ENCODE results near the gene NINJ1. TPM values are rescaled to one million over a fixed set of nuclear protein-coding genes. Genes with fewer than 3 reads are reported as not detected.

Gene NINJ1
- total and polyA plus RNA-seq, 2 of the 13 experiments (the other 11 are each of a cell fraction or from before 2014, with no cell fraction given): 81.2 to 92.1 TPM

DNA sequence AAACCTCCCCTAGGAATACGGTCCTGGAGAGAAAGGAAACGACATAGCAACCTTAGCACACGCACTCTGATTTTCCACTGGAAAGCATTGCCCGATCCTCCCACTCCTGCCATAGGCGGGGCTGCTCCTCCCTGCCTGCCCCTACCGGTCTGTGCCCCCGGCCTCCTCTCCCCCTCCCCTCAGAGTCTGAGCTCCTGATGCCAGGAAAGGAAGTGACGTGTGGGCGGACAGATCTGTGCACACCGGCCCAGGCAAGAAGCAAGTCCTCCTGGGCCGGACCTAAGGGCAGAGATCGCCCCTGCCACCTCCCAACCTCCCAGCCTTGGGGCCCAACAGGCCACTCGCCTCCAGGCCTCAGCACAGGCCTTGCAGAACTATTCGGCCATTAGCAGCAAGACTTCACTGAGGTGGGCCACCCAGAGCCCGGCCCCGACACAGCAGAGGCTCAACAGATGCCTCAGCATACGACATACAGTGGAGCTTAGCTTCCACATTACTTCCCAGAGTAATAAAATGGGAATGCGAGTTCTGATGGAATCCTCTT, 7.2 kb downstream of the NINJ1 start (continued):
- TF ChIP-seq ZNF160 (CRISPR knock-in tag; IDR thresholded peaks at IDR 0.05) (0 out of 2 replicates have a peak, but pooled peaks have one; percentile 29), FOXA3 (CRISPR knock-in tag; IDR thresholded peaks at IDR 0.05) (no peak), ZNF772 (CRISPR knock-in tag; IDR thresholded peaks at IDR 0.05) (peak; percentile 64; the same call in 1 of the 2 replicates), FOXK1 (CRISPR knock-in tag; IDR thresholded peaks at IDR 0.05; ENCODE audit: borderline replicate concordance, low read depth) (no peak), TGIF2 (CRISPR knock-in tag; IDR thresholded peaks at IDR 0.05) (no peak), AKAP8 (CRISPR knock-in tag; IDR thresholded peaks at IDR 0.05) (peak; percentile 92), ZNF709 (CRISPR knock-in tag; IDR thresholded peaks at IDR 0.05) (no peak), FOXO1 (CRISPR knock-in tag; IDR thresholded peaks at IDR 0.05) (no peak), NR2F6 (IDR thresholded peaks at IDR 0.05) (no peak), NR2F6 (CRISPR knock-in tag; IDR thresholded peaks at IDR 0.05) (0 out of 2 replicates have a peak, but pooled peaks have one; percentile 11), ZFY (CRISPR knock-in tag; IDR thresholded peaks at IDR 0.05) (peak; percentile 85), KLF9 (CRISPR knock-in tag; IDR thresholded peaks at IDR 0.05; ENCODE audit: low read depth) (no peak), SP5 (CRISPR knock-in tag; IDR thresholded peaks at IDR 0.05; ENCODE audit: borderline replicate concordance, low read depth) (peak; percentile 84), SOX13 (IDR thresholded peaks at IDR 0.05) (no peak), SOX13 (CRISPR knock-in tag; conservative IDR thresholded peaks at IDR 0.05 in 1 of 2, IDR thresholded peaks at IDR 0.05 in 1 of 2) (no peak), TARDBP (CRISPR knock-in tag; IDR thresholded peaks at IDR 0.05) (peak; percentile 82), POLR2A (IDR thresholded peaks at IDR 0.05; ENCODE audit: insufficient read depth in 1 of 2, low read depth in 2 of 2, low read length in 2 of 2) (peak in 1 of 2 experiments; percentile 49; a peak in 1 of 4 replicates), THAP11 (CRISPR knock-in tag; IDR thresholded peaks at IDR 0.05) (peak; percentile 48), MYC (CRISPR knock-in tag; IDR thresholded peaks at IDR 0.05; ENCODE audit: borderline replicate concordance) (peak; percentile 50; the same call in 1 of the 2 replicates), SRSF4 (IDR thresholded peaks at IDR 0.05; ENCODE audit: low read depth, low read length, poor library complexity, severe bottlenecking) (no peak), MEIS2 (CRISPR knock-in tag; IDR thresholded peaks at IDR 0.05) (0 out of 2 replicates have a peak, but pooled peaks have one; percentile 50), GPN1 (CRISPR knock-in tag; IDR thresholded peaks at IDR 0.05; ENCODE audit: borderline replicate concordance) (no peak), PHF21A (CRISPR knock-in tag; IDR thresholded peaks at IDR 0.05) (peak; percentile 88)
- TF ChIP-seq, protein P1, sequence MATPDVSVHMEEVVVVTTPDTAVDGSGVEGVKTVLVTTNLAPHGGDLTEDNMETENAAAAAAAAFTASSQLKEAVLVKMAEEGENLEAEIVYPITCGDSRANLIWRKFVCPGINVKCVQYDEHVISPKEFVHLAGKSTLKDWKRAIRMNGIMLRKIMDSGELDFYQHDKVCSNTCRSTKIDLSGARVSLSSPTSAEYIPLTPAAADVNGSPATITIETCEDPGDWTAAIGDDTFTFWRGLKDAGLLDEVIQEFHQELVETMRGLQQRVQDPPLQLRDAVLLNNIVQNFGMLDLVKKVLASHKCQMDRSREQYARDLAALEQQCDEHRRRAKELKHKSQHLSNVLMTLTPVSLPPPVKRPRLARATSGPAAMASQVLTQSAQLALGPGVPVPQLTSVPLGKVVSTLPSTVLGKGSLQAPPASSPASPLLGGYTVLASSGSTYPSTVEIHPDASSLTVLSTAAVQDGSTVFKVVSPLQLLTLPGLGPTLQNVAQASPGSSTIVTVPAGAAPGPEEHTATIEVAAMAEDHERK (CRISPR knock-in tag; IDR thresholded peaks at IDR 0.05; ENCODE audit: low read depth): no peak
- TF ChIP-seq, protein P2, sequence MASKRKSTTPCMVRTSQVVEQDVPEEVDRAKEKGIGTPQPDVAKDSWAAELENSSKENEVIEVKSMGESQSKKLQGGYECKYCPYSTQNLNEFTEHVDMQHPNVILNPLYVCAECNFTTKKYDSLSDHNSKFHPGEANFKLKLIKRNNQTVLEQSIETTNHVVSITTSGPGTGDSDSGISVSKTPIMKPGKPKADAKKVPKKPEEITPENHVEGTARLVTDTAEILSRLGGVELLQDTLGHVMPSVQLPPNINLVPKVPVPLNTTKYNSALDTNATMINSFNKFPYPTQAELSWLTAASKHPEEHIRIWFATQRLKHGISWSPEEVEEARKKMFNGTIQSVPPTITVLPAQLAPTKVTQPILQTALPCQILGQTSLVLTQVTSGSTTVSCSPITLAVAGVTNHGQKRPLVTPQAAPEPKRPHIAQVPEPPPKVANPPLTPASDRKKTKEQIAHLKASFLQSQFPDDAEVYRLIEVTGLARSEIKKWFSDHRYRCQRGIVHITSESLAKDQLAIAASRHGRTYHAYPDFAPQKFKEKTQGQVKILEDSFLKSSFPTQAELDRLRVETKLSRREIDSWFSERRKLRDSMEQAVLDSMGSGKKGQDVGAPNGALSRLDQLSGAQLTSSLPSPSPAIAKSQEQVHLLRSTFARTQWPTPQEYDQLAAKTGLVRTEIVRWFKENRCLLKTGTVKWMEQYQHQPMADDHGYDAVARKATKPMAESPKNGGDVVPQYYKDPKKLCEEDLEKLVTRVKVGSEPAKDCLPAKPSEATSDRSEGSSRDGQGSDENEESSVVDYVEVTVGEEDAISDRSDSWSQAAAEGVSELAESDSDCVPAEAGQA (IDR thresholded peaks at IDR 0.05; ENCODE audit: low read depth): 0 out of 2 replicates have a peak, but pooled peaks have one; percentile 44
- TF ChIP-seq, protein P2 (CRISPR knock-in tag; IDR thresholded peaks at IDR 0.05; ENCODE audit: borderline replicate concordance): no peak
